ENCODE results near the gene ADRA2A.

The ADRA2A gene

GRCh38 chr10:111109501-111110242 is 32.8 kb downstream of the ADRA2A start:
- DNase-seq (ENCODE audit: low read depth) = no peak

- no peak for DNase-seq (ENCODE audit: low read depth)
These were observed 33.9 kb downstream of the ADRA2A start for GRCh38 chr10:111110771-111111170.

DNA sequence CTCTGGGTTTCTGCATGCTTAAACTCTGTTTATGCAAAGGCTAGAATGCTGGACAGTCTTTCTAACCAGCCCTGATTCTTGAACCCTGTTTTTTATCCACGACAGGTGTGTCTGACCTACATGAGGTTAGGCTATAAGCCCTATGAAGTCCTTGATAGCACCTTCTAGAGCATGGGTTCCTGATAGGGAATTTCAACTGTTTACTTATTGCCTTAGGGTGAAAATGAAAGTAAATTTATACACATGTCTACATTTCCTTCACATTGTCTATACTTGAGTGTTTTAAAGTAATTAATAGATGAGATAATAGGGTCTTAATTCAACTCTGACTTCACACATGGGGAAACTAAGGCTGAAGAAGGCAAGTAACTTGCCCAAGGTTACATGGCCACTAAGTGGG is 35.5 kb downstream of the ADRA2A start:
- DNase-seq (ENCODE audit: low read depth) = no peak

GRCh38 chr10:111113238-111113960 is 36.6 kb downstream of the ADRA2A start:
- DNase-seq (ENCODE audit: low read depth) = no peak

DNA sequence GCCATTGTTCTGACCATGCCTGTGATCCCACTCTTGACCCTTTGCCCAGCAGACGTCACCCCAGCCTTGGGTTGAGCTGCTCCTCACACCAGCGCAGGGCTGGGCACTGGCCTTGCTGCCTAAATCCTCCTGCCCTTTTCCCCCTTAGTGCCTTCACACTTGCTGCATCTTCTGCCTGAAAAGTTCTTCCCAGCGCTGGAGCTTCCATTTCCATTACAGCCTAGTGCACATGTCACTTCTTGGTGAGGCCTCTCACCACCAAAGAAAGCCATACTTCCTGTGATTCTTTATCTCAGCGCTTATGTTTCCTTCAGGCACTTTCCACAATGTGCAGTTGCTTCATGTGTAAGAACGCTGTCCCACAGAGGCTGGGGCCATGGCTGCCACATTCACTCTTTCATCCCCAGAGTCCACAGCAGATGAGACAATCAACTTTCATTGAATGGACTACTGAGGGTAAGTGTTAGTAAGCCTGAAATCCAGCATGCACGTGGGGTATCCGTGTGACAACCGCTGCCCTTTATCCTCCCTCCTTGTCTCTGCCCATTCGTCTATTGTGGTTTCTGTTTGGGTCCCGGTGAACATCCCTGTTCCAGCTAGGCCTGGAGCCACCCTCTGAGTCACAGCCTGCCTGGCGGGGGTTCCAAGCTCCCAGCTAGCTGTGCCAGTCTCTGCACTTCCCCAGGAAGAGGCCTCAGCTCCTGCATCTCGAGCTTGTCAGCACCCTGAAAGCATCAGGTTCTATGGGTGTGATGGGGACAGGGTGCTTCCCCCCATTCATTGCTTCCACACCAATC is 37.3 kb downstream of the ADRA2A start:
- DNase-seq (ENCODE audit: low read depth) = peak; percentile 10

GRCh38 chr10:111114758-111115500 is 38.1 kb downstream of the ADRA2A start:
- DNase-seq (ENCODE audit: low read depth) = no peak

DNA sequence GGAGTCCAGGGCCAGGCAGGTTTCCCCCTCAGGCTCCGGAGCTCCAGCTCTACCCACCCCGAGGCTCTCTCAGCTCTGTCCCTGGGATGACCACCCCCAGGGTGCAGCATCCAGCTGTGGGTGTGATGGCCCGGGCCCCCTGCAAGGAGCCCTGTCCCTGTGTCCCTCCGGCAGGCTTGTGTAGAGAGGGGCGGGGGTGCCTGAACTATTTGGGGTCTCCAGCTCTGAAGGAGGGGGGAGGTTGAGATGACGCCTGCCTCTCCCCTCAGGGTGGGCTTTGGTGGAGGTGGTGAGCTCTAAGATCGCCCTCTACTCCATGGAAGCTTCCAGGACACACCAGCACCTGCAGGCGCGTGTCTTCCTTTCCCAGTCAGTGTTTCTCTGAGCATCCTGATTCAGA is 39.4 kb downstream of the ADRA2A start:
- DNase-seq (ENCODE audit: low read depth) = no peak

GRCh38 chr10:111116762-111117445 is 40.1 kb downstream of the ADRA2A start:
- DNase-seq (ENCODE audit: low read depth) = no peak

DNA sequence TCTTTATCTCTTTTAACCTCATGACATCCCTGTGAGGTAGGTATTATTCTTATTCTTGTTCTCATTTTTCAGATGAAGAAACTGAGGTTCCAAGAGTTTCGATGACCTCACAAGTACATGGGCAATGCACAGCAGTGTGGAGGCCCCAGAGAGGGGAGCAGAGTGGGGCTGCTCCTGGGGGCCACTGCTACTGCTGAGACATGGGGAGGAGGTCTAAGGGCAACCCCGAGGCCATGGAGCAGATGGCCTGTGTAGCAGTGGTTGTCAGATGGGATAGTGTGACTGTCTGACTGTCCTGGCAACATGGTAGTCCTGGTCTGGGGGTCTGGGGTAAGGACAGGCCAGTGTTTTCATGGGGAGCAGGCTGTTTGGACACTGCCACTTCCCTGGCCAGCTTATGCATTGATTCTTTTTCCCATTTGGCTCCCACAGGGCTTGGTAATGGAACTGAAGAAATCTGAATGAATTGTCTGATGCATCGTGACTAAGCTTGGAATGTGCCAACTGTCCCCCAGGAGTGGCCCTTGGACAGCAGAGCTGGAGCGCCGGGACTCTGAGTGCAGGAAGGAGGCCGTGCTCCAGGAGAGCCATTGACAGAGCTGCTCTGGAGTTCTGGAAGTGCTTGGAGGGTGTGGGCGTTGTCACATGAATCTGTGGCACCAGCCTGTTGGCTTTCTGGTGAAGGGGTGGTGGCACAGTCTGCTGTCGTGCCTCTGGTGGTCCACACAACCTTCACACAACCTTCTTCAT is 40.9 kb downstream of the ADRA2A start:
- no peak for DNase-seq (ENCODE audit: low read depth)

- no peak for DNase-seq (ENCODE audit: low read depth)
These were observed 41.9 kb downstream of the ADRA2A start for GRCh38 chr10:111118758-111119157.

DNA sequence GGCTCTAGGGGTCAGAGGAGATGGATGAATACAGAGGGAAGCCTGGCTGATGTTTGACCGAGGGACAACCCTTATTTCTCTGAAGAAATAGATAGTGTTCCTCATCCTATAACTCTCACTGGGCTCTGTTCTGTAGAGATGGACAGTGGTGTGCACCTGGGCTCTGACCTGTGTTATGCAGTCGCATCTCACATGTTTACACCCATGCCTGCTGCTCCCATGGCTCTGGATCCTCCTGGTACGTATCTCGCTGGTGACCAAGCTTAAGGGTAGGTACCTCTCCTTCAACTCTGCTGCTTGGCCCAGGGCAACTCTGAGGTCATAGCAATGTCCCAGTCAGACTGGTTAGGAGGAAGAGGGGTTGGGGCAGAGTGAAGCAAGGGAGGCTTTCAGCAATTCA is 42.8 kb downstream of the ADRA2A start:
- no peak for DNase-seq (ENCODE audit: low read depth)

- no peak for DNase-seq (ENCODE audit: low read depth)
These were observed 45.3 kb downstream of the ADRA2A start for GRCh38 chr10:111122127-111122526.

- DNase-seq (ENCODE audit: low read depth) = no peak
These were observed 47.1 kb downstream of the ADRA2A start for GRCh38 chr10:111123883-111124282.

- no peak for DNase-seq (ENCODE audit: low read depth)
These were observed 48.3 kb downstream of the ADRA2A start for GRCh38 chr10:111125102-111125501.

DNA sequence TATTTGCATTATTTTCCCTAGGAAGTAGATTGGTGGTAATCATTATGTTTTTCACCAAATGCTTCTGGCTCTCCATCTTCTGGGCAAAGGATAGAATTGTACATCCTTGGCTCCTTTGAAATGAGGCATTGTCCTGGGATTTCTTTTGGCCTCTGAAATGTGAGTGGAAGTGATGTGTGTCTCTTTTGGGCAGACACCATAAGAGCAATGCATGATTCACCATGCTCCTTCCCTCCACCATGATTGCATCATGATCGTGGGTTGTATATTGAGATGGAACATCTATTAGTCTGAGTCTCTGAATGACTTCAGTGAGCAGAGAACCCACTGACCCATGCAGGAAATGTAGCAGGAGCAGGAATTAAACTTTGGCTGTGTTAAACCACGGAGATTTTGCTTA is 49.2 kb downstream of the ADRA2A start:
- peak; percentile 3 for DNase-seq (ENCODE audit: low read depth)

GRCh38 chr10:111127081-111127848 is 50.4 kb downstream of the ADRA2A start:
- no peak for DNase-seq (ENCODE audit: low read depth)

GRCh38 chr10:111128331-111129180 is 51.7 kb downstream of the ADRA2A start:
- peak; percentile 33 for DNase-seq (ENCODE audit: low read depth)

DNA sequence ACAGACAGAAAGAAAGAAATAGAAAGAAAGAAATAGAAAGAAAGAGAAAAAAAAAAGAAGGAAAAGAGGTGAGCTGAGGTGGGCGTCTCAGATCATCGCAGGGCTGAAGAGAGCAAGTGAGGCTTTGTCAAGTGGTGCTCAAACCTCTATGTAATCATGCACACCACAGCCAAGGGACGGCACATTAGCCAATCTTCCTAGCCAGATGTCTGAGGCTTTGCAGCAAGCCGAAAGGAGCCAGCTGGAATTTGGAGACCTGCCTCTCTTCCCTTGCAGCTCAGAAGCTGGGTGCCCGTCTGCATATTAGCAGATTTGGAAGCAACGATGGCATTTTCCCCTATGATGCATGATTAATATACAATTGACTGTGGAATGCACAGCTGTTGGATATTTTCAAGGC is 52.5 kb downstream of the ADRA2A start:
- DNase-seq (ENCODE audit: low read depth) = no peak

GRCh38 chr10:111130471-111130870 is 53.6 kb downstream of the ADRA2A start:
- DNase-seq (ENCODE audit: low read depth) = no peak
